Measurements from ENCODE around the gene TRABD.

Gene TRABD

GRCh38 chr22:50184004-50184901 lies 1.5 kb upstream of the TRABD start:
- TF ChIP-seq ZFX (IDR thresholded peaks at IDR 0.05): no peak
- TF ChIP-seq CTCF (conservative IDR thresholded peaks at IDR 0.05): no peak
- H3K27ac ChIP-seq: peak overlapping the region; percentile 69

- TF ChIP-seq CTCF (conservative IDR thresholded peaks at IDR 0.05) (no peak), ZFX (IDR thresholded peaks at IDR 0.05) (no peak)
- H3K27ac ChIP-seq: peak overlapping the region; percentile 87
These were observed 775 bp upstream of the TRABD start for GRCh38 chr22:50184902-50185374.

GRCh38 chr22:50186181-50186714 lies 535 bp downstream of the TRABD start:
- TF ChIP-seq CTCF (conservative IDR thresholded peaks at IDR 0.05) (no peak), ZFX (IDR thresholded peaks at IDR 0.05) (peak; percentile 67; the same call in 1 of the 2 replicates)
- H3K27ac ChIP-seq: peak overlapping the region; percentile 87

- H3K27ac ChIP-seq: peak overlapping the region; percentile 87
- no peak for TF ChIP-seq CTCF (conservative IDR thresholded peaks at IDR 0.05)
- TF ChIP-seq ZFX (IDR thresholded peaks at IDR 0.05): no peak
These were observed 1.2 kb downstream of the TRABD start for GRCh38 chr22:50186761-50187523.

GRCh38 chr22:50188356-50188755 lies 2.6 kb downstream of the TRABD start:
- H3K27ac ChIP-seq: peak overlapping the region; percentile 87
- TF ChIP-seq ZFX (IDR thresholded peaks at IDR 0.05) (no peak), CTCF (conservative IDR thresholded peaks at IDR 0.05) (no peak)

GRCh38 chr22:50189184-50189848 lies 3.6 kb downstream of the TRABD start:
- peak overlapping the region; percentile 78 for H3K27ac ChIP-seq

More at GRCh38 chr22:50189184-50189848, 3.6 kb downstream of the TRABD start:
- TF ChIP-seq ZFX (IDR thresholded peaks at IDR 0.05) (no peak), CTCF (conservative IDR thresholded peaks at IDR 0.05) (no peak)

All from C4-2B (cell line).